ENCODE measurements around the gene SNX30.

SNX30 gene

DNA sequence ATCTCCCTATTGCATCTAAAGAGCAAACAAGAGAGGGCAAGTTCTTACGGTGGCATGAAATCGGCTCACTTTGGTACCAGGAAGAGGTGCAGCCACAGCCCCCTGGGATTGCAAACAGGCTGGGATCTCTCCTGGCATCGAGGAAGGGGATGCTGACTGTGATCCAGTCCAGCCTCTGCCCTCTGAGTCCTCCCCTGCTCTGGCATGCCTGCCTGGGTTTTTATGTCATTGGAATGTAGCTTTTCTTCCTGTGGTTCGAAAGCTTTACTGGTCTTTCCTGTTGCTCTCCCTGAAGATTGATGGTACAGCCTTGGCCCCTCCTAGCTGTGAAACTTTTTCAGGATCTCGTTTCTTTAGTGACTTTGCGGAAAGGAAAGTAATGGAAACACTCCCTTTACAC lies 133.5 kb downstream of the SNX30 start:
- DNase-seq: no peak

DNA sequence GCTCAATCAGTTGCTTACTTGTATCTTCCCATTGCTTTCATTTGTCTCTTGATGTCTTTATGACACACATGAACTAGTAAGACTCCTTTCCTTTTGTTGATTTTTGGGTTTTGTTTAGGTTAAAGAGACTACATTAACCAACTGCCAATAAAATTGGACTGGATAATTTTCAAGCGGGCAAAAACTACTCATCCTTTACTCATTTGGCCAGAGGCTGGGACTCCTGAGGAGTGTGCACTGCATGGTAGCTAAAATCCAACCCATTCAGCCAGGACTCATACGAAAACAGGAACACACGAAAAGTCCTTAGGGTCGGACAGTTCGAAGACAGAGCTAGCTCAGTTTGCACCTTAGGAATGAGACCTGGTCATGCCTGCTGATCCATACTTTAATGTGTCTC lies 134.2 kb downstream of the SNX30 start:
- no peak for DNase-seq

DNA sequence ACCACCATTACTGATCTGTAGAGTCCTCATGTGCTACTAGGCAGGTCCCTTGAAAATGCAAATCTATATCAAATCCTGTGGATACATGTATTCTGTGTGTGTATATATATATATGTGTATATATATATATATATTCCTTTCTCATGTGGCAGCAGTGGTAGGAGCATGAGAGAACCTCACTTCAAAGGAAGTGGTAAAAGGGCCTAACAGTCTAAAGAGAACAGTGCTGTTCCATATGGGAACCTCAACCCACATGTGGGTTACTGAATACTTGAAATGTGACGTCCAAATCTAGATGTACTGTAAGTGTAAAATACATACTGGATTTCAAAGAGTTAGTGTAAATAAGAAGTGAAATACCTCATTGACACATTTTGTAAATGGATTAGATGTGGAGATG lies 134.8 kb downstream of the SNX30 start:
- DNase-seq: no peak

DNA sequence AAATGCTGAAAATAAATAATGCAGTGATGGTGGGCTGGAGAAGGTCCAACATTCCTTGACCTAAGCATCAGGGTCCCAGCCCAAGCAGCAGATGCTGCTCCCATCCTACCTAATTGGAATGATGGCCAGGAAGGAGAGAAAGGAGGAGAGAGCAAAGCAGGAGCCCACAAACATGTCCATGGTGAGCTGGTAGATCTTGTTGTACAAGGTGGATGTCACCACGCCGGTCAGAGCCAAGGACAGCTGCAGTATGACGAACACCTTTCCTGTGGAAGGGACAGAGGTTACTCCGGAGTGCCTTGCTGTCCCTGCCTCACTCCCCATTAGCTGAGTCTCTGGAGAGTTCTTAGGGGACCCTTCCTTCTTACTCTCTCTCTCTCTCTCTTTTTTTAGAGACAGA lies 135.8 kb downstream of the SNX30 start:
- DNase-seq: no peak

GRCh38 chr9:112887381-112887780 lies 136.8 kb downstream of the SNX30 start:
- DNase-seq: no peak

DNA sequence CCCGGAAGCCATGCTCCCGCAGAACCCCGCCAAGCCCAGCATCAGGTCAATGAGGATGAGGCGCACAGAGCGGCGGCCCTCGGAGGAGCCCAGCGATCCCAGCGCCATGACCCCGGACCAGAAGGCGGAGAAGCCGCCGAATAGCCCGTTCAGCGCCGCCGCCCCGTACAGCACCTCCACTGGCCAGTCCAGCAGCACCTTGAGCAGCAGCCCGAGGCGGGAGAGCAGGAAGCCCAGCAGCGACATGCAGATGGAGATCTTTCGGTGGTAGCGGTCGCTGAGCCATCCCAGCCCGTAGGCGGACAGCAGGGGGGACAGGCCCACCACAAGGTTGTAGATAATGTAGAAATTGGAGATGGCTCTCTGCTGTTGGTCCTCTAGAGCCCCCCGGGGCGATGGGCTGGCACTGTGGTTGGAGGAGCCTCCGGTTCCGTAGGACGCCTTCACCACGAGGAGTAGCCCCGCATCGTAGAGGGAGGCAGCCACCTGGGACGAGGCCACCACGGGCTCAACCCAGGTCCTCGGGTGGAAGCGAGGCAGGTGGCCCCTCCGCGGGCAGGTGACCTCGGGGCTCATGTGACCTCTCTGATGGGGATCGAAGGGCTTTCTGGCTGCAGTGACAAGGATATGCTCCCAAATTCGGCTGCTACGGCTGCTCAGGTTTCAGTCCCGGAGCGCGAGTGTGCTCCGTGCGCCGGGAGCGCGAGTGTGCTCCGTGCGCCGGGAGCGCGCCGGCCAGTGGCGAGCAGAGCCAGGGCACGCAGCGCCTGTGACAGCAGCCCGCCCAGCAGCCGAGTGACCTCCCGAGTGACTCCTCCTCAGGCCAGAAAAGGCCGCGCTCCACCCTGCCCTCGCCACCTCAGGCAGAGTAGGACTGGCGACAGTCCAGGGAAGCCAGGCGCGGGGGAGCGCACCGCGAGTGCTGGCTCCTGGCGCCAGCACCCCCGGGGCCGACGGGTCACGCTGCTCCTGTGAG lies 139.8 kb downstream of the SNX30 start, which contains the start of gene SLC46A2:
Gene SLC46A2 (minus strand): TSS at position 771 of the 976 bp plus-strand sequence. CDS start 195 bp downstream, at position 576.
- peak; percentile 64 for DNase-seq

- no peak for DNase-seq
These were observed 141.0 kb downstream of the SNX30 start for GRCh38 chr9:112891521-112891920.

DNA sequence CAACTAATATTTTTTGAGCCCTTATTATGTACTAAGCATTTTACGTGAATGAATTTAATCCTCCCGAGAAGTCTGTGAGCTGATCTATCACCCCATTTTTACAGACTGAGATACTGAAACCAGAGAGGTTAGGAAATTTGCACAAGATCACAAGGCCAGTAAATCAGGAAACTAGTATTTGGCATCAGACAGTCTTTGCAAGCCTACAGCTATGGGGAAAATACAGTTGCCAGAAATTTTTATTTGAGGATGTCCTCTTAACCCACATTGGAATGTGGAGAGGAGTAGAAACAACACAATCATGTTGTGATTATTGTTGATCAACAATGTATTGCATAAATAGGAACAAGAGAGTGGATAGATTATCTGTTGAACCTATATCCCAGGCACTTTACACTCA lies 142.4 kb downstream of the SNX30 start:
- DNase-seq: no peak

GRCh38 chr9:112894041-112894440 lies 143.5 kb downstream of the SNX30 start:
- DNase-seq: no peak

GRCh38 chr9:112894699-112895098 lies 144.1 kb downstream of the SNX30 start:
- no peak for DNase-seq

DNA sequence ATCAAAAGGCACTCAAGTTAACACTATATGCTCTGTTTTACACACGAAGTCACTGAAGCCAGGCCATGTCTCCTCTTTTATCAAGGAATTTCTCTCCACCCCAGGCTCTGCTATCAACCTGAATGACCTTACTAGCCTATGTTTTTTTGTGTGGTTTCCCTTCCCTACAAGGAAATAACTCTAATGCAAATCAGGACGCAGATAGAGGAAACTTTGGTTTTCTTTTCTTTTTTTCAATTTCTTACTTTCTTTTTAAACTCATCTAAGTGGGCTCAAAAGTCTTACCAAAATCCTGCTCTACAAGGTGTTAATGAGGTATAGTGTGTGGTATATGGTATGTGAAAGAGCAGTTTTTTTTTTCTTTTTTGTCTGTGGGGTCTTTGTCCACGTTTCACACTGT lies 145.6 kb downstream of the SNX30 start:
- no peak for DNase-seq

DNA sequence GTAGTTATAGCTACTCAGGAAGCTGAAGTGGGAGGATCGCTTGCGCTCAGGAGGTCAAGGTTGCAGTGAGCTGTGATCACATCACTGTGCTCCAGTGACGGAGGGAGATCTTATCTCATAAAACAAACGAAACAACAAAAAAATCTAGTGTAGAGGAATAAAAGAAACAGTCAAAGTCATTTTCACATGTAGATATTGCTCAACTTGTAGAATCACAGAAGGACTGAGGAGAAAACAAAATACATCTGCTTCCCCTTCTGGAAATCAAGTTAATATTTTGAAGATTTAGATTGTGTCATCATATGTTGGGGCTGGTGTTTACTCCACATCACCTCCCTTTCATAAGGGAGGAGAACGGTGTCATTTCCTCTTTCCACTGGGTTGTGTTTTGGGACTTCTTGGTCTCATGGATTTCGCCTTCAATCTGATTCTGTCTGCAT lies 148.3 kb downstream of the SNX30 start:
- DNase-seq: no peak

DNA sequence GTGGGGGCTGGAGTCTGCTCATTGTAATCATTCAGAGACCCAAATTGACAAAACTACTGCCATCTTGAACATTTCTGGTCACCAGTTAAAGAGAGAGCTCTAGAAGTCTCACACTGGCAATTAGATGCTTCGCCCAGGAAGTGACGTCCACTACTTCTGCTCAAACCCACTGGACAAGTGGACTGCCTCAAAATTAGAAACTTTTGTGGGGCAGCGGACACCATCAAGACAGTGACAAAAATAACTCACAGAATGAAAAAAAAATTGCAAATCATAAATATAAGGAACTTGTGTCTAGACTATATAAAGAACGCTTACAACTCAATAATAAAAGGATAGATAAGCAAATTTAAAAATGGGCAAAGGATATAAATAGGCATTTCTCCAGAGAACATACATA lies 149.9 kb downstream of the SNX30 start:
- DNase-seq: no peak

DNA sequence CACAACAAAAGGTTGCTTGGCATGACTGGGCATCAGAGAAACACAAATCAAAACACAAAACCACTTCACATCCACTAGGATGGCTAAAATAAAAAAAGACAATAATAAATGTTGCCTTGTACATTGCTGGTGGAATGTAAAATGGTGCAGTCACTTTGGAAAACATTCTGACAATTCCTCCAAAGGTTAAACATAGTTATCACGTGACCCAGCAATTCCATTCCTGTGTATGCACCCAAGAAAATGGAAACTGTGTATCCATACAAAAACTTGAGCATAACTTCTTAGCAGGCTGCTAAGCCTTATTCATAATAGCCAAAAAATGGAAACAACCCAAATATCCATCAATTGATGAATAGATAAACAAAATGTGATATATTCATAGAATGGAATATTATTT lies 150.3 kb downstream of the SNX30 start:
- DNase-seq: no peak

DNA sequence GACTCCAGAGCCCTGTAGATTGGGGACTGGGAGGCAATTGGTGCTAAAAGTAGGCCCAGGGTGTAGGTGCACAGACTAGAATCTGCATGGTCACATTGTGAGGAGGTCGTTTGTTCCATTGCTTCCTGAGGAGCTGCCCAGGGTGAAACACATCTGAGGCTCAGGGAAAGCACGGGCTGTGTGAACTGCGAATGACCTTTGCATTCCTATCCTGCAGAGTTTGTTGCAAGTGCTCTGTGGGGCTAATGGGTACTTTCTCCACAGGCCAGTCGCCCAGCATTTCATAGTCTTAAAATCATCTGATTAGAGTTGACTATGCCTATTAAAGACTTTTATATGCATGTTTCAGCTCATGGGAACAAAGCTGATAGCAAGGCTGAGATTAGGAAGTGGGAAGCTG lies 154.5 kb downstream of the SNX30 start:
- DNase-seq: no peak

DNA sequence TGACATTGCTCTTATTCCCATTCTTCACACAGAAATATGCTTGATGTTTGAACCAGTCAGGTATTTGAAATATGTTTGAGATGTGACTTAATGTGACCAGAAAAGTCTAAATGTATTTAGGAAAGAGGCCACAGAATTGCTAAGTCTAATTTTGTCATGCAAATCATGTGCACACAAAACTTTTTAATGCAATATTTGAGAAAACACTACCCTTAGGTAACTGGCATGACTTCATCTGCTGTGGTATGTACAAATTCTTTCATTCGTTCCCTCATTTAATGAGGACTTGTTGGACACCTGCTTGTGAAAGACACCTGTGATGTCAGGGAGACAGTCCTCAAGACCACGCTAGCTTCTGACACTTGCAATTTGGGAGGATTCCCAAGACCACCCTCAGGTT lies 161.2 kb downstream of the SNX30 start:
- DNase-seq: no peak

GRCh38 chr9:112912636-112913035 lies 162.1 kb downstream of the SNX30 start:
- DNase-seq: no peak

DNA sequence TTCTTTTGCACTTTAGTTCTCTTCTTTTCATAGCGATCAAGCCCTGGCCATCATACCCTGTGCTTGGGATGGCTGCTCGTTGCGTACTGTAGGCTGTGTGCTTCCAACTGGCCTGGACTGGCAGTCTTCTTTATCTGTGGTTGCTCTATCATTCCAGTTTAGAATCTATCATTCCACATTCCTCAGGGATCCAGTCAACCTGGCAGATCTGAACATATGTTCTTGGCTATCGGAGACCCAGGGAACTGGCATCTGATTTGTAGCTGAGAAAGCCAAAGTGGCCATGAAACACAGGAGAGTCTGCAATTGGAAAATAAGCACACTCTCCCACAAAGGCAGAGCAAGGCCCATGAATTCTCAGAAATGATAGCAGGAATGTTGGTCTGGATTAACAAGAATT lies 162.8 kb downstream of the SNX30 start:
- no peak for DNase-seq

DNA sequence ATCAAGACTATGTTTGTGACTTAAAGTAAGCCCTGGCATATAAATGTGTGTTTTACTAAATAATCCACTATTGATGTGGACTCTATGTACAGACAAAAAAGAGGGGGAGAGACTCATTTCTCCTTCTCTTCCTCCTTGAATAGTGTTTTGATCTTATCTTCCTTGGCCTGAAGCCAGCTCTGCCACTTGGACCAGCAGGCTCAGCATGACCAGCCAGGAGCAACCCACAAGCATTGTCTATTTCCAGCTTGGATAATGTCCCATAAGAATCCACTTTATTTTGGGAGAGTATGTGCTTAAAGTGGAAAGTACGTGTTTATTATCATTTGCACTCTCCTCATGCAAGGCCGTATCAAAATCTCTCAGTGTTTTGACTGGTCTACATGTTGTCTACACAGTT lies 164.0 kb downstream of the SNX30 start:
- no peak for DNase-seq

- DNase-seq: no peak
These were observed 166.8 kb downstream of the SNX30 start for GRCh38 chr9:112917047-112917986.

DNA sequence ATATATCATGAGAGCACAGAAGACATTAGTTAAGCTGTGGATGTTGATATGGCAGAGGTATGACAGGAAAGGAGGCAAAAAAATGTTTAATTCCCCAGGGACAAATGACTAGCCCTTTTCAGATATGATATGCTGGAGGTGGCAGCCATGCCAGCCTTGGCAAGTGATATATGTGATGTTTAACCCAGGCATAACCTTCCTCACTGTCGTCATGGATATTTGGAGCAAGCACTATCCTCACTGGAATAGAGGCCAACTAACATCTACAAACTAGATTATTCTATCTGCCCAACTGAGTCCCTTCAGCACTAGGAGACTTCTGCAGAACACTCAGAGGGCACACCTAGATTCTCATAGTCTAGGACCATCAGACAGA lies 167.4 kb downstream of the SNX30 start:
- no peak for DNase-seq

DNA sequence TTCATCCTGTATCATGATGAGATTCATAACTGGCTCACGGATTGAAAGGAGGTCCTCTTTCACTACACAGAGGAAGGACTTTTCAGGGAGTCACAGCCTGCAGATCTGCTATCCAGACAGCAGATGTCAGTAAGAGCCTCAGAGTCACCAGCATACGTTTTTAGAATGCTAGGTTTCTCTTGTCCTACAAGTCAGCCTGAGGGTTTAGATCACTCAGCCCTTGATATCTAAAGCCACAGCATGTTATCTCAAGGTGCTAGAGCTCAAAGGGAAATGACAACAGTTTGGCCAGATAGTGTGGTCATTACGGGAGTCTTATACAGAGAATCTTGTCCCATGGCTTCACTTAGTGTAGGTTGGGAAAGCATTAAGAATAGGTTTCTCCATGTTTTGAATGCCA lies 171.0 kb downstream of the SNX30 start:
- no peak for DNase-seq

All from right kidney (tissue), 1 donor.